Fibroblast of lung (primary cell): ENCODE data around the gene SP5. TPM values are rescaled to one million over a fixed set of nuclear protein-coding genes. Genes with fewer than 3 reads are reported as not detected.

Experiments
- DNase-seq, 2 donors: peaks; one replicate each; pipeline versions ENCODE4 v3.0.0 to v3.0.0-alpha.2; 2010; ENCODE audit warnings: low read depth in 2 of 2
- H2AFZ ChIP-seq: 2 replicates; pipeline ENCODE4 v1.5.1; 2012; ENCODE audit warnings: low read length, control low read depth, inconsistent platforms
- H3K27ac ChIP-seq: 2 replicates; pipeline ENCODE4 v1.5.1; 2011; ENCODE audit warnings: low read length, control low read depth; ENCODE audit not compliant: insufficient read depth
- H3K27me3 ChIP-seq: 2 replicates; pipeline ENCODE4 v1.5.1; 2011; ENCODE audit warnings: mild to moderate bottlenecking, low read length; ENCODE audit not compliant: control insufficient read depth, insufficient read depth
- H3K36me3 ChIP-seq: 2 replicates; pipeline ENCODE4 v1.5.1; 2011; ENCODE audit warnings: low read length; ENCODE audit not compliant: control insufficient read depth, insufficient read depth
- H3K4me1 ChIP-seq: 2 replicates; pipeline ENCODE4 v1.5.1; 2011; ENCODE audit warnings: low read length; ENCODE audit not compliant: control insufficient read depth, insufficient read depth; ENCODE audit errors: extremely low read depth
- H3K4me2 ChIP-seq: 2 replicates; pipeline ENCODE4 v1.5.1; 2011; ENCODE audit warnings: low read length, control low read depth; ENCODE audit not compliant: insufficient read depth; ENCODE audit errors: extremely low read depth
- H3K4me3 ChIP-seq, 4 experiments: fragments of 200-600 bp in 1 of 4; sonication (generic) in 1 of 4; replicated peaks in 1 of 4; 2 replicates each; pipeline ENCODE4 v1.5.1; 2011 to 2016; ENCODE audit warnings: low read length in 4 of 4, low read depth in 3 of 4, mild to moderate bottlenecking in 3 of 4, control low read depth in 2 of 4, inconsistent platforms in 1 of 4, mixed read lengths in 1 of 4; ENCODE audit not compliant: insufficient read depth in 1 of 4; ENCODE audit errors: control extremely low read depth in 1 of 4
- H3K79me2 ChIP-seq: 2 replicates; pipeline ENCODE4 v1.5.1; 2012; ENCODE audit warnings: mild to moderate bottlenecking, low read length, inconsistent platforms; ENCODE audit not compliant: control insufficient read depth, insufficient read depth
- H3K9ac ChIP-seq: 2 replicates; pipeline ENCODE4 v1.5.1; 2011; ENCODE audit warnings: mild to moderate bottlenecking, low read length, control low read depth; ENCODE audit not compliant: insufficient read depth
- H3K9me3 ChIP-seq: 2 replicates; pipeline ENCODE4 v1.5.1; 2012; ENCODE audit warnings: low read depth, low read length; ENCODE audit not compliant: control insufficient read depth, insufficient read depth
- H4K20me1 ChIP-seq: 2 replicates; pipeline ENCODE4 v1.5.1; 2011; ENCODE audit warnings: low read length; ENCODE audit not compliant: control insufficient read depth, insufficient read depth; ENCODE audit errors: extremely low read depth
- CTCF ChIP-seq, 2 donors: IDR thresholded peaks in 1 of 2; conservative IDR thresholded peaks in 1 of 2; 1 replicate in 1 of 2; 2 replicates in 1 of 2; pipeline ENCODE4 v1.5.1; 2011 to 2012; ENCODE audit warnings: low read length in 2 of 2, control low read depth in 1 of 2, inconsistent platforms in 1 of 2, low read depth in 1 of 2, mild to moderate bottlenecking in 1 of 2
- EZH2 ChIP-seq: IDR thresholded peaks from 2 replicates; pipeline ENCODE4 v1.5.1; 2012; ENCODE audit warnings: low read length, control low read depth, mild to moderate bottlenecking; ENCODE audit errors: missing control alignments
- polyA plus RNA-seq, 2 donors: library from polyadenylated mRNA; depleted of rRNA in 1 of 2; stranded (reverse) in 1 of 2; unstranded in 1 of 2; fragments of >200 nt; gene quantifications; 2 replicates each; pipeline ENCODE4 v1.2.1, GENCODE V29; 2011 to 2012; ENCODE audit warnings: missing spikeins in 1 of 2
- total RNA-seq: library from RNA; depleted of rRNA; stranded (reverse); fragments of >200 nt; gene quantifications from 2 replicates; pipeline ENCODE4 v1.2.1, GENCODE V29; 2014

Gene SP5
- total and polyA plus RNA-seq, 2 donors (not counting 1 experiment from before 2014, with no cell fraction given) = under 0.01 TPM; not detected in 1

GRCh38 chr2:170714381-170715061 is 616 bp upstream of the SP5 start:
- Histone ChIP-seq H2AFZ (no peak overlapping the region), H3K4me2 (peak overlapping the region; percentile 75)
- no peak for DNase-seq

GRCh38 chr2:170715932-170716777 is 1.0 kb downstream of the SP5 start:
- peaks cover 2% of the 10 kb centered on the region for H3K4me1 ChIP-seq
- H3K9ac ChIP-seq = no peak overlapping the region
- H3K4me3 ChIP-seq = peak overlapping the region in 1 of 4 experiments; percentile 57
- H3K9me3 ChIP-seq = no peaks in the 10 kb centered on the region
- H3K27me3 ChIP-seq = peaks cover 58% of the 10 kb centered on the region
- no peak overlapping the region for H2AFZ ChIP-seq
- DNase-seq = no peak
- no peak overlapping the region for H3K27ac ChIP-seq
- no peaks in the 10 kb centered on the region for H3K36me3 ChIP-seq
- TF ChIP-seq CTCF (conservative IDR thresholded peaks at IDR 0.05 in 1 of 2, IDR thresholded peaks at IDR 0.05 in 1 of 2; ENCODE audit: low read depth in 1 of 2, low read length in 2 of 2) = no peak
- peak; percentile 16 for TF ChIP-seq EZH2
- peak overlapping the region; percentile 75 for H3K4me2 ChIP-seq
- no peaks in the 10 kb centered on the region for H4K20me1 ChIP-seq
- no peaks in the 10 kb centered on the region for H3K79me2 ChIP-seq

More at GRCh38 chr2:170714381-170715061, 616 bp upstream of the SP5 start:
- Histone ChIP-seq H3K36me3 (no peaks in the 10 kb centered on the region), H3K79me2 (no peaks in the 10 kb centered on the region), H3K27ac (no peak overlapping the region), H3K4me3 (peak overlapping the region; percentile 46 to 60 (median 54)), H3K27me3 (peaks cover 66% of the 10 kb centered on the region), H4K20me1 (no peaks in the 10 kb centered on the region), H3K9me3 (no peaks in the 10 kb centered on the region), H3K4me1 (peaks cover 2% of the 10 kb centered on the region), H3K9ac (no peak overlapping the region)
- TF ChIP-seq EZH2 = peak; percentile 5
- TF ChIP-seq CTCF (conservative IDR thresholded peaks at IDR 0.05 in 1 of 2, IDR thresholded peaks at IDR 0.05 in 1 of 2; ENCODE audit: low read depth in 1 of 2, low read length in 2 of 2) = no peak

- peak; percentile 17 to 27 for TF ChIP-seq CTCF (conservative IDR thresholded peaks at IDR 0.05 in 1 of 2, IDR thresholded peaks at IDR 0.05 in 1 of 2; ENCODE audit: low read depth in 1 of 2, low read length in 2 of 2)
- TF ChIP-seq EZH2 = peak; percentile 98
- H3K79me2 ChIP-seq = no peaks in the 10 kb centered on the region
- peaks cover 55% of the 10 kb centered on the region for H3K27me3 ChIP-seq
- H3K27ac ChIP-seq = no peak overlapping the region
- no peak overlapping the region for H3K4me2 ChIP-seq
- no peaks in the 10 kb centered on the region for H3K36me3 ChIP-seq
- H3K4me1 ChIP-seq = peaks cover 2% of the 10 kb centered on the region
- no peaks in the 10 kb centered on the region for H4K20me1 ChIP-seq
- no peaks in the 10 kb centered on the region for H3K9me3 ChIP-seq
- peak; percentile 29 to 34 for DNase-seq
- no peak overlapping the region for H3K9ac ChIP-seq
- no peak overlapping the region for H3K4me3 ChIP-seq
- H2AFZ ChIP-seq = no peak overlapping the region
Observed at GRCh38 chr2:170716851-170717598, 1.9 kb downstream of the SP5 start.
